KG1 (cell line): ENCODE data around the gene ABLIM3.

Source experiments
- DNase-seq: peaks from one replicate; lab custom pipeline; 2025; lab: John Stamatoyannopoulos, UW

ABLIM3 gene

DNA sequence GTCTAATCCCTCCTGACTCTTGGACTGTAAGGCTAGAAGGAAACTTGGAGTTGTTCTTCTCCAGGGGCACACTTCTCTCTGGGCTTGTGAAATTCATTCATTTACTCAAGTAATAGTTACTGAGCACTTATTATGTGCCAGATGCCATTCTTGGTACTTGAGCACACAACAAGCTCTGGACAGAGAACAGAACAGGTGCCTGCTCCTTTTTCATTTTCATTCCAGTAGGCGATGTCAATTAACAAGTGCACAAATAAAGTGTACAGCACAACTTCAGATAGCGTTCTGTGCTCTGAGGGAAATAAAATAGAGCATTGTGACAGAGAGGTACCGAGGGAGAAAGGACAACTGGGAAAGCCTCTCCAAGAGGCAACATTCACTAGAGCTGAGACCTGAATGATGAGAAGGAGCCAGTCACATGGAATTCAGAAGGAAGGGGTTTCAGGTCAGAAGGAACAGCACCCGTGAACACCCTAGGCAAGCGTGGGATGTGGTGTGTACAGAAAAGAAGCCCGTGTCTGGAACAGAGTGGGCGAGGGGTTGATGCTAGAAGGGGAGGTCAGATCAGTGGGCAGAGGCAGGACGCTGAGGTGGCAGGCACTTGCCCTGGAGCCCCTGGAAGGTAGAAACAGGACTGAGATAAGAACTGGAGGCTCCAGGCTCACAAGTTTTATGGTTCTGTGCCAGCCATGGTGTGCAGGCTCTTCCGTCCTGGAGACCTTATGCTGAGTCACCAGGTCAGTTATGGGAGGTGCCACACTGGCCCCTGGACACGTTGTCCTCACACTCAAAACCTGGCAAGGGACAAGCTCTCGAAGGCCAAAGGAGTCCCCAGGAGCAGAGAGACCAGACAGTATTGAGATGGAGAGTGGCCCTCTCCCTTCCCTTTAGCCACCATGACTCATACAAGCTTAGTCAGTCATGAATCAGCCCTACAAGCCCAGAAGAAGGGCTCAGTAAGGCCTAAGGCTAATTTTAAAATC is 7.2 kb upstream of the ABLIM3 start:
- DNase-seq, result no peak

DNA sequence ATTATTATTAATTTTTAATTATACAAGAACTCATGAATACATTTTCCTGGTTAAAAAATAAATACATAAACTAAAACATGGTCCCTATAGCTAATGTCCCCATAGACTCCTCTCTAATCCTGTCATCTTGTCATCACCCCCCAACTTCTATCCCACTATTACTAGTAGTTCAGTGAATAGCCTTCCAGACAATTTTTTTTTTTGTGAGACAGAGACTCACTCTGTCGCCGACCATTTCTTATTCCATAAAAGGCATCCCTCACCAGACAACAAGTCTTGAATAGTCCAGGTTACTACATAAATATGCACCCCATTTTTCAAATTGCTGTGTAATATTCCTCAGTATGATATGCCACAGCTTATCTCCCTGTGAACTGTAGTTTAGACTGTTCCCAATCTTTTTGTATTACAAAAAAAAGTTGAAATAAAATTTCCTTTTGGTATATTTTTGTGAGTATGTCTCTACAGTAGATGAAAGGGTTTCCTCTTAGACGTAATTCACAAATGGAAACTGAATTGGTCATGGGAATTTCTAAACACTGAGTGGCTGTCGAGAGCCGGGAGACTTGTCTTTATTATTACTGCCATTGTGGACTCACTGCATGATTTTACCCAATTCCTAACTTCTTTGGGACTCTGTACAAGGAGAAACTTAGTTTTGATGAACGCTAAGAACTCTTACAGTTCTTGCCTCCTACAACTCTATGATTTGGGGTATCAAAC is 6.4 kb upstream of the ABLIM3 start:
- DNase-seq, result no peak

DNA sequence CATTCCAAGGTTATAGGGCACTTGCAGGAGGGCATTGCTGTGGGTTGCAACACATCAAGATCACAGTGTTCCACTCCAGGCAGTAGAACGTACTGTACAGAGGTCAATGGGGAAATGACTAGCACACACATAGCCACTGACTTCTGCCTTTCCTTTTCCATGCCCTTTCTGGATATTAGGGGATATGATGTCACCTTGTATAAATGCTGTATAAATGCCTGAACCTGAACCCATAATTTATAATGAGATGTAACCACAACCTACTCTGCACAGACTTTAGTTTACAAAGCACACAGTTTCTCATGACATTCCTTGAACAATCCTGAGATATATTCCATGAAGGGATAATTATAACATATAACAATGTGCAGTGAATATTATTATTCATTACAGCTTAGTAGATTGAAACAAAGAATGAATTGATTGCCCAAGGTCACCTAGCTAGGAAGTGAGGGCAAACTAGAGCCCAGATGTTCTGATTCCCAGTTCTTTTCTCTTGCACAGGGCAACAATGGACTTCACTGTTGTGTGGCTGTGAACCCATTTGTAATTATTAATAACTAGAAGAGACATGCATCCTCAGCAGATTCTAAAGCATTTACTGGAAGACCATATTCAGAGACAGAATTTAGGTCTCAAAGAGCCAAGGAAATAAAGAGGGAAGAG is 5.6 kb upstream of the ABLIM3 start:
- no peak for DNase-seq

DNA sequence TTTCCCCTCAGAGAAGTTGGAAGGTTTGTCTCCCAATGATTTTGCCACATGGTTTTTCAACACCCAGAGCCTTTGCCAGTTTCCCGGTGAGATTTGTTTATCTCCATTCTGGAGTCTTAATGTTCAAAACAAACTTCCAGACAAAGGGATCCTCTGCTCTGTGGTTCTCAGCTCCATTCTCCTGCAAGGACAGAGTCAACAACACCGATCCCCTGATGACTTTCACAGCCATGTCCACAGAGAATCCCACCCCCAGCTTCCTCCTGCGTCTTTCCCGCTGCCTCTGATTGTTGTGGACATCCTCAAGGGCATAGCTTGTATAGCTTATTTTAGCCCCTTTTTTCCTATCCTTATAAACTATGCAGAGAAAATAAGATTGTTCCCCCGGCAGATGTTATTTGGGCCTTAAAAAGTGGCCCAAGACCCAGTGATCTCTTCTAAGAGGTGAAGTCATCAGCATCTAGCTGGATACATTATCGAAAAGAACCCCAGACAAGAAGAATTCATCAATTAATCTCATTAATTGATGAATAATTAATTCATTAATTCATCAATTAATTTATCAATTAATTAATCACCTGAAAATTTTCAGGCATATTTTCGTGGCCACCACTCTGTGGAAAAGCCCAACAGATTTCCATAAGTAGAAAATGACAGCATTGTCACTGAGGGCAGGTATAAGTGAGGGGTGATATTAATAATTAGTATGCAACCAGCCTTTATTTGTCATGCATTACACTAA is 2.9 kb upstream of the ABLIM3 start:
- no peak for DNase-seq

DNA sequence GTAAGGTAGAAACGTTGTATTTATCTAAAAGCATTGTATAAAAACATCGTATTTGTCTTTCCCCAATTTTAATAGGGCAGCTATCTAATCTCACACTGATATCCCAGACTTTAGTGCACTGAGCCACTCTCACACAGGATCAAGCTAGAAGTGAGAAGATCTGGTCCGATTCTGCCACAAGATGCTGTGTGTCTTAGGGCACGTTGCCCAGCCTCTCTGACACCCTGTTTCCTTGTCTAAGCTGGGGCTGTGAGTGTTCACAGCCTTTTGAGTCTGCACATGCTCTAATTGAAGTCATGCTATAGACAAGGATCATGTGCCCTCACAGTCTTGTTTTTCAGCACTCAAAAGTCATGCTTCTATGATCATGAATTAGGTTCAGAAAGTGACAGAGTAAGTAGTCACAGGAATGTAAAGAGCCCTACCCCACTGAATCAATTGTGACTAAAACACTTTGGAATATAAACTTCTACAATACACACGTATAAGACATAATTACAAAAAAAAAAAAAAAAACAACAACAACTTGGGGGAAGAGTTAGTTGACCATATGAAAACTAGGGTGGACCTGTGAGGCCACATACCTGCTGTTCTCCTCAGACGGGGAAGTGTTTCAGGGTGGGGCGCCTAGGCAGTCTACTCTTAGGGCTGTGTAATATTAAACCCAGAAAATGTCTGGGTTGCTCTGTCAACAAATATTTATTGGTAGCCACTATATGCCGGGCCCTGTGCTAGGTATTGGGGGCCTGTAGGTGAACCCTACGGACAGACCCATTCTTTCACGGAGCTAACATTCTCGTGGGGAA is 893 bp upstream of the ABLIM3 start:
- DNase-seq, result no peak

DNA sequence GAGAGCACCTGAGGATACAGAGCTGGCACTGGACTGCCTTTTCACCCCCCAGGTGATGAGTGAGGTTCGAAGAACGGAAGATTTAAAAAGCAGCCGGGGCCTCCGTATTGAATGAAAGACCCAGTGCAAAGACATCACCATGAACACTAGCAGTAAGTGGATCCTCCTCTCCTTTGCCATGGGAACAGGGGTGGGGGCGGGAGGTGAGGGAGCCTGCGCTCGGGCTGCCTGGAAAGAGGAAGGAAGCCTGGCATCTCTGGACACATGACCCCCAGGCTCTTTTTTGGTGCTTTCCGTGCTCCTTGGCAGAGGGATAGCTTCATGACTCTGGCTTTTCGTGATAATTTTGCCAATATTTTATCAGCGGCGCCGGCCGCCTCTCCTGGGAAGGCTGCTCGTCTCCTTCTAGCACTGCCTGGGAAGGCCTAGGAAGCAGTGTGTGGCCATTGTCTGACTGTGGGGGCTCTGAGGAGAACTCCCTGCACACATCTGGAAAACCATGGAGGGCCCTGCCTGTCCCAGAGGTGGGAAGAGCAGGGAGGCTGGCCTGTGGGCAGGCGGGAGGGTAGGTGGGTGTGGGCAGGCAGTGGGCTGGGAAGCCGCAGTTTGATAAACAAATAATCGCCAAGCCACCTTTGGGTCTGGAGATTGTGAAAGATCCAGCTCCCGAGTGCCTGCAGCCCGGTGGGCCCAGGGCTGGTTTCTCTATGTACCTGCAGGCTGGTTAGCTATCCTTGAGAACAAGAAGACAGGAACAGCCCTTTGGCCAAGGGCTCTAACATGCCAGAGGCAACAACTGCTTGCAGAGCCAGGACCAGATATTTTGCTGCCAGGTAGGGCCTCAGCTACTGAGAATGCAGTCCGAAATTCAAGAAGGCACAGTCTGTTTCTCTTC is 911 bp downstream of the ABLIM3 start:
- no peak for DNase-seq

DNA sequence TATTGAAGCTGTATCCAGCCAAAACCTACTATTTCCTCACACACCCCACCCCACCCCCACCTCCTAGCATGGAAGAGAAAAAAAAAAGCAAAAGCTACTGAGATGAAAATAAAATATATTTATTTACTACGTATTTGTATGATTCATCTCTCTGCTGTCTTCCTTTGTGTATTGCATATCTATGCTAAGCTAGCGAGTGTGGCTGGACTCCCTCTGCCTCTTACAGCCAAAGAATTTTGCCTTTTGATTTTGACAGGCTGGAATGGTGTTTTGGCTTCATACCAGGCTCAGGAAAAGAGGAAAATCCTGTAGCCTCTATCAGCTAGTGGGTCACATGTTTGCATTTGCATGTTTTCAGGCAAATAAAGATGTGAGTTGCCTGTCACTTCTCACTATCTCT is 2.2 kb downstream of the ABLIM3 start:
- no peak for DNase-seq

DNA sequence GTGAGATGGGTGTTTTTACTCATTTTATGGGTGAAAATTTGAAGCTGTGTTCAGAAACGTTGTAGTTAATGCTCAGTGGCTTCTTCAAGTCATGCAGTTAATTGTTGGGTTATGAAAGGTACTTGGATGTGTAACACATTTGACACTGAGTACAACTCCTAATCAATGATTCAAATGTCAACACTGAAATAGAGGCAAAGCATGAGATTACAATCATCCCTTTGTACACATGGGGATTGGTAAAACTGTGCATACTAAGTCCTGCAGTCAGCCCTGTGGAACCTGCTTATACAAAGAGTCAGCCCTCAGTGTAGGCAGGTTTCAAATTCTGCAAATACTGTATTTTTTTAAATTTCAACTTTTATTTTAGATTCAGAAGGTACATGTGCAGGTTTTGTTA is 3.3 kb downstream of the ABLIM3 start:
- DNase-seq, result no peak

DNA sequence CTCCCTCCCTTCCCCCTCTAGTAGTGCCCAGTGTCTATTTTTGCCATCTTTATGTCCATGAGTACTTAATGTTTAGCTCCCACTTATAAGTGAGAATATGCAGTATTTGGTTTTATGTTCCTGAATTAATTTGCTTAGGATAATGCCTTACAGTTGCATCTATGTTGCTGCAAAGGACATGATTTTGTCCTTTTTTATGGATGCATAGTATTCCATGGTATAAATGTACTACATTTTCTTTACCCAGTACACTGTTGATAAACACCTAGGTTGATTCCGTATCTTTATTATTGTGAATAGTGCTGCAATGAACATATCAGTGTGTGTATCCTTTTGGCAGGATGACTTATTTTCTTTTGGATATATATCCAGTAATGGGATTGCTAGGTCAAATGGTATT is 3.8 kb downstream of the ABLIM3 start:
- DNase-seq, result no peak

DNA sequence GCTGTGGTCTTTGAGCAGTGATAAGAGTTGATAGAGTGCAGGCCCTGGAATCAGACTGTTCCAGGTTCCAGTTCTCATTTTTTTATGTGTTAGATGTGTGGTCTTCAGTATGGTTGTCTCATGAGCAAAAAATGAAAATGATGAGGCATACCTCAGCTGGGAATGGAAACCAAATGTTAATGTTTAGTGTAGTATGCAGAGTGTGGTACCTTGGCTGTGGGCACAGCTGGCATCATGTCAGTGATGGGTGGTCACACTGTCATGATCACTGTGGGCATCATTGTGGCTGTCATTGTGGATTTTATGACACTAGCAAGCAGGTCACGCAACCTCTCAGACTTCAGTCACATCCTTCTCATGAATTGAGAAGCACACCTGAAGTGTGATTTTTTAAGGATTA is 6.4 kb downstream of the ABLIM3 start:
- DNase-seq, result no peak

DNA sequence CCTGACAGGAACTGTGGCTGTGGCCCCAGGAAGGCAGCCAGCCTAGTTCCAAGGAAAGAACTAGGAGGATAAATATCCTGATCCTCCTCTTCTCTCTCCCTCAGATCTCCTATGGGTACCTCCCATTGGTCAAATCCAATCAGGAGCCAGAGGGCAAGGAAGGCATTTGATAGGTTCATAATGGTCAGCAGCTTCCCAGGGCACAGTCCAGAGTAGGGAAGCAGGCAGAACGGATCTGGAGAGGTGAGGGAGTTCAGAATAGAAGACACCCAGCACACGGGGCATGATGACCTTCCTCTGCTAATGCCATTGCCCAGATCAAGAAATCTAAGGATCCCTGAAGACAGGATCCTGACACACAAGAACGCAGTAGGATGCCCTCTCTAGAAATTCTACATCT is 8.6 kb downstream of the ABLIM3 start:
- no peak for DNase-seq

DNA sequence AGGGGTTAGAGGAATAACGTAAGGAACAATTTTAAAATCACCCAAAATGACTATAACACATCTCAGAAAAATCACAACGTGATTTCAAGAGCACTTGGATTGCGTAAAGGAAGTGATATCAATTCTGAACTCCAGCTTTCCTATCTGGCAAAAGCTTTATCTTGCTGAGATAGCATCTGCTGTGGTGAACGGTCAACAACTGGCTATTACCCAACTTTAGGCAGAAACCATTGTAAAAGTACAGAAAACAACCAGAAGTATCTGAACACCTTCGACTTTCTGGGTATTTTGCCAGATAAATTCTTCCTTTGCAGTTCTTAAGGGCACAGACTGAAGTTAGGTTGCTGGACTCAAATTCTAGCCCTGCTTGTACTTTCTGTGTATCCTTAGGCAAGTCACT is 9.2 kb downstream of the ABLIM3 start:
- no peak for DNase-seq

DNA sequence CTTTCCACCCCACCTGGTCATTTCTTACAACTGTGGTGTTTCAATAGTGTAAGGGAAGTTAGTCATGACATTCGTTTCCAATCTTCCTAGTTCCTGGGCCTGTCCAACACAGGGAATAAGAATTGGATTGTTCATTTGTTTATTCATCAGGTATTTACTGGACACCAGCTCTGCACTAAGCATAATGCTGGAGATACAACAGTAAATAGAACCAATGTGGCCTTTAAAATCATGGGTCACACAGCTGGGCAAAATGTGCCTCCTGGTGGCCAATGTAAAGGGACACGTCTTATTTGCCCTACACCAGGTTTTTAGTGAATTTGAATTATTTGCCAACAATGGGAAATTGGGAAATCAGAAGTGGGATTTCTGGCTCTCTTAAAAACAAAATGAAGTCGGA is 10.4 kb downstream of the ABLIM3 start:
- no peak for DNase-seq

DNA sequence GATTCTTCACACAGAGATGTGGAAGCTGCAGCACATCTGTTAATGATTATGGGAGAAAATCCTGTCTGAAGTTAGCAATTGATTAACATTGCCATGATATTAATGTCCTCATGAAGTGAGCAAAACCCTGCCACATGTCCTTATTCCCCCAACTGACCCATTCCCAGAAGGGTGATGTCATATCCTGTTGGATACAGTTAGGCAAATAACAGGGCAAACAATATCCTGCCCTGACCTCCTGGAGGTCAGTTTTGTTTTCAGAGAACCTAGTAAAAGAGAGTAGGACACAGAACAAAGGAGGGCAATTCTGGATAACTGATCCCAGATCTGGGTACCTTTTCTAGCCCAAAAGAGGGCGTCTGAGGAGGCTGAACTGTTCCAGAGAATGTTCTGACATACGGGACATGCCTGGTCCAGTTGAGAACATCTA is 11.0 kb downstream of the ABLIM3 start:
- DNase-seq, result no peak

DNA sequence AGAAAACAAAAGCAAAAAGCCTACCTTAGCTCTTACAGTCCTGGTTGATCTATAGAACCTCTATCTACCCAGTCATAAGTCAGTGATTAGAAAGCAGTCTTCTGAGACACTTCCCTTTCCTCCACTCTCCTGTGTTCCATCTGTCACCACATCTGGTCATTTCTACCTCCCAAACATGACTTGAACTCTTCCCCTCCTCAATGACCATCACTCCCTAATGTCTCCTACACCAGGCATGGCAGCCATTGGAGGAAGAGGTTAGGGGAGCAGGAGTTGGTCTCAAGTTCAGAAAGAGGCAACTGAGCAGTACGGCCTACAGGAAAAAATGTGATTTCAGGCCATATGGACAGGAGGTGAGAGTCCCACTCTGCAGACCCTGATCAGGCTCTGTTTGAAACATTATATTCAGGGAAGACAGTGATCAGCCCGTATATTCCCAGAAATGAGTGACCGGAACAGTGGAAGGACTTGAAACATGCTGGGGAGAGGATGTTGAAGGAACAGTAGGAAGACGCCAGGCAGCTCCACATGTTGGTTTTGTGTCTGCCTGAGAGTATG is 12.0 kb downstream of the ABLIM3 start:
- DNase-seq, result no peak

DNA sequence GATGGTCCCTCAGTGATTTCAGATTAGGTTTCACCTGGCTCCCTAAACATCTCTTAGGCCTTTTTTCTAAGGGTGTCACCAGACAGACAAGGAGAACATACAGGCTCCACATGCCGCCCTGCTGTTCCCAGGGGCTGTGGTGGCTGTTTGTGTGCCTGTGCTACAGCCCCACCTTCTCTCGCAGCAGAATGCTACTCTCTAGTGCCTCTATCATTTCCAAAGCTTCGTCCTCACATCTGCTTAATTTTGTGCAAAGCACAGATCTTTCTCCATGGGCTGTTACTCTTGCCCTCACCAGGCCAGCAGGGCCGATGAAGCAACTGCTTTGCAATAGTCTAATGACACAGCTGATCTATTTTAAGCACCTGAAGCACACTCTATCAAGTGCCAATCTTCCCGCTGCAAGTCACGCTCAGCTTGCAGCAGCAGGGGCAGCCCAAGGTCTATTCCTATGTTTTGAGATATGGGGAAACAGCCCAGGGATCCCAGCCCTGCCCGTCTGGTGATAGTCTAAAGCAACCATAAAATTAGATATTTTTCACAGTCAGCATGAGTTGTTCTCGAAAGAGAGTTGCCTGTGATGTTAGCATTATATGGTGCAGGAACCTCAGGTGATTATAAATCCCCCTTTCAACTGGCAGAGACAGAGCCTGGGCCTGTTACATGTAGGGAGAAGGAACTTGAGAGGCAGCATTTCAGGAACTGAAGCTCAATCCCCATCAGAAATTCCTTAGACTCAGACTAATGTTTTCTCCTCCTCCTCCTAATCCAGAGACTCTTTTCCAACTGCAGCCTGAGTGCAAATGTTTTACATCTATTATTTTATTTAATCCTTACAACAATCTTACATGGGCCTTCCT is 12.7 kb downstream of the ABLIM3 start:
- no peak for DNase-seq

DNA sequence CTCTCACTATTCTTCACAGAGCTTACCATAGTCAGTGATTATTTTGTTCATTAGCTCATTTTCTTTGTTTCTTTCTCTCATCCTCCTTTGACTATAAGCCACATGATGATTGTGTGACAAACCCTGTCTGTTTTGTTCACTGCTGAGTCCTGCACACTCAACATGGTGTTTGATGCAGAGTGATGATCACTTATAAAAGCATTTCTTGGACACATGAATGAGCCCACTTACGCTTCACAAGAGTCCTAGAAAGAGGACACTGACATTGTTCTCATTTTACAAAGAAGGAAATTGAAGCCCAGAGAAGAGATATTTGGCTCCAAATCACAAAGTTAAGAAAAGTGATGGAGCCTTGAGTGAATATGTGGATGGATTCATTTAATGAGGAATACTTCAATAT is 13.4 kb downstream of the ABLIM3 start:
- no peak for DNase-seq

DNA sequence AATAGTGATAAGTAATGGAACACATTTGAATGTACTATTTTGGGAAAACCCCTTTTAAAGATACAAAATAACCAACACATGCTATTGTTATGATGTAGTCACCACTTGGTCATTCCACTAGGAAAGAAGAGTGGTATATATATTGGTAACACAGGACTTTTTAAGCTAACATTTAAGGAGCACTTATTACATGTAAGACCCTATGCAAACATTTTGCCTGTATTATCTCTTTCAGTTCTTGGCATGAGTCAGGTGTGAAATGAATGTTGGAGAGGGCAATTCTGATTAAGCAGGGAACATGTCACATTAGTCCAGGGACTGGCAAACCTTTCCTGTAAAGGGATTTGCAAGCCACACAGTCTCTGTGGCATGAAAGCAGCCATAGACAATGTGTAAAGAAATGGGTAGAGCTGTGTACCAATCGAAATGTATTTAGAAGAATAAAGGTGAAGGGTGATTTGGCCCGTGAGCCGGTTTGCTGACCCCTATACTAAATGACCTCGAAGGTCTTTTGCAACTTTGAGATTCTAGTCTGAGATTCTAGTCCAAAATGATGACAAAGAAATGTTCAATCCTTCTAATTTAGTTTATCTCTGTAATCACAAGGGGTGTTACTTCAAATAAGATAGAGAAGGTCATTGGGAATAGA is 15.3 kb downstream of the ABLIM3 start:
- DNase-seq, result no peak
